Suprapubic skin (tissue), 3 donors: ENCODE data around the gene ARHGAP19.

Experiments used
- CTCF ChIP-seq, 2 donors: fragments of 200-600 bp in 1 of 2; fragments of 450-650 bp in 1 of 2; sonication (generic) in 1 of 2; IDR thresholded peaks; one replicate each; pipeline ENCODE4 v1.5.1; 2016 to 2019; ENCODE audit warnings: antibody characterized with exemption in 2 of 2, mild to moderate bottlenecking in 1 of 2, moderate library complexity in 1 of 2
- EP300 ChIP-seq: sonication (generic); formaldehyde crosslinking; IDR thresholded peaks from one replicate; pipeline ENCODE4 v1.6.1; 2017; ENCODE audit warnings: antibody characterized with exemption
- POLR2A ChIP-seq, 2 donors: fragments of 450-650 bp; IDR thresholded peaks; one replicate each; pipeline ENCODE4 v1.6.1; 2017; ENCODE audit warnings: antibody characterized with exemption in 2 of 2, mild to moderate bottlenecking in 2 of 2, moderate library complexity in 2 of 2

GRCh38 chr10:97321032-97321803 is 28.8 kb upstream of the ARHGAP19 start:
- TF ChIP-seq CTCF (IDR thresholded peaks at IDR 0.05) (no peak), EP300 (no peak), POLR2A (IDR thresholded peaks at IDR 0.05) (no peak)
